IMR-90 (cell line): ENCODE data around the gene NF2. TPM values are rescaled to one million over a fixed set of nuclear protein-coding genes. Genes with fewer than 3 reads are reported as not detected.

Experiments used
- ATAC-seq: fragments of 200-7000 bp; cut with Tn5 transposase; 2 replicates; pipeline ENCODE4 v1.9.1; 2020; ENCODE audit warnings: low read depth, mild to moderate bottlenecking, moderate library complexity
- BruUV-seq: library from RNA; stranded (reverse); fragments of 400-500 nt; replicated peaks from 2 replicates; lab custom pipeline; 2021; lab: Mats Ljungman, UMichigan
- CTCF ChIA-PET: fragments of 300-600 bp; formaldehyde crosslinking; extraction: SDS; loops from one replicate; lab custom pipeline; 2021; ENCODE audit warnings: antibody characterized with exemption; lab: Yijun Ruan, JAX
- POLR2A ChIA-PET: fragments of 300-600 bp; sonication (Branson Sonifier 250); formaldehyde crosslinking; loops from one replicate; lab custom pipeline; 2022; ENCODE audit warnings: antibody characterized with exemption; ENCODE audit not compliant: unreplicated experiment; lab: Charles Lee
- DNase-seq: peaks from one replicate; pipeline ENCODE4 v3.0.0; 2013
- H2AFZ ChIP-seq: replicated peaks from 2 replicates; pipeline ENCODE3; 2013; ENCODE audit warnings: low read length, mild to moderate bottlenecking; ENCODE audit not compliant: poor library complexity
- H2AK5ac ChIP-seq: 2 replicates; pipeline ENCODE4 v1.6.1; 2013; ENCODE audit warnings: low read depth, low read length, inconsistent platforms
- H2AK9ac ChIP-seq: replicated peaks from 2 replicates; pipeline ENCODE3; 2013; ENCODE audit warnings: mild to moderate bottlenecking, low read depth, low read length, moderate library complexity; ENCODE audit not compliant: poor library complexity
- H2BK120ac ChIP-seq: 2 replicates; pipeline ENCODE4 v1.6.1; 2013; ENCODE audit warnings: low read depth, low read length, inconsistent platforms
- H2BK15ac ChIP-seq: 3 replicates; pipeline ENCODE4 v1.6.1; 2013; ENCODE audit warnings: low read depth, low read length, inconsistent platforms
- H2BK20ac ChIP-seq: 2 replicates; pipeline ENCODE4 v1.6.1; 2013; ENCODE audit warnings: low read depth, mild to moderate bottlenecking, inconsistent platforms, low read length, moderate library complexity
- H2BK5ac ChIP-seq: 2 replicates; pipeline ENCODE4 v1.6.1; 2013; ENCODE audit warnings: mild to moderate bottlenecking, low read depth, low read length, inconsistent platforms; ENCODE audit not compliant: poor library complexity, severe bottlenecking
- H3K14ac ChIP-seq: replicated peaks from 2 replicates; pipeline ENCODE4 v1.6.1; 2013; ENCODE audit warnings: low read depth, low read length, inconsistent platforms
- H3K18ac ChIP-seq: 2 replicates; pipeline ENCODE4 v1.6.1; 2013; ENCODE audit warnings: low read depth, low read length, control low read depth
- H3K23ac ChIP-seq: 2 replicates; pipeline ENCODE4 v1.6.1; 2013; ENCODE audit warnings: low read depth, low read length, inconsistent platforms
- H3K27ac ChIP-seq: 2 replicates; pipeline ENCODE4 v1.5.1; 2013; ENCODE audit warnings: mild to moderate bottlenecking, control low read depth, low read length; ENCODE audit not compliant: insufficient read depth
- H3K27me3 ChIP-seq: 2 replicates; pipeline ENCODE4 v1.6.1; 2013; ENCODE audit warnings: low read length; ENCODE audit not compliant: control insufficient read depth, insufficient read depth
- H3K36me3 ChIP-seq: 2 replicates; pipeline ENCODE4 v1.6.1; 2013; ENCODE audit warnings: low read length, mixed read lengths; ENCODE audit not compliant: control insufficient read depth, insufficient read depth
- H3K4ac ChIP-seq: 2 replicates; pipeline ENCODE4 v1.6.1; 2013; ENCODE audit warnings: low read depth, low read length, inconsistent platforms
- H3K4me1 ChIP-seq: 2 replicates; pipeline ENCODE4 v1.6.1; 2013; ENCODE audit warnings: low read length, mixed read lengths; ENCODE audit not compliant: control insufficient read depth, insufficient read depth
- H3K4me2 ChIP-seq: 2 replicates; pipeline ENCODE4 v1.6.1; 2013; ENCODE audit warnings: low read depth, mild to moderate bottlenecking, control low read depth, low read length, moderate library complexity
- H3K4me3 ChIP-seq: 2 replicates; pipeline ENCODE4 v1.5.1; 2013; ENCODE audit warnings: low read depth, mild to moderate bottlenecking, control low read depth, low read length, moderate library complexity; ENCODE audit not compliant: insufficient read depth
- H3K56ac ChIP-seq: 2 replicates; pipeline ENCODE4 v1.6.1; 2013; ENCODE audit warnings: low read length, inconsistent platforms; ENCODE audit not compliant: insufficient read depth; ENCODE audit errors: extremely low read depth
- H3K79me1 ChIP-seq, 2 experiments: 2 replicates each; pipeline ENCODE4 v1.6.1; 2013; ENCODE audit warnings: low read length in 2 of 2, inconsistent platforms in 1 of 2, low read depth in 1 of 2
- H3K9ac ChIP-seq: 2 replicates; pipeline ENCODE4 v1.6.1; 2013; ENCODE audit warnings: low read depth, low read length, control low read depth
- H3K9me1 ChIP-seq: 2 replicates; pipeline ENCODE4 v1.6.1; 2013; ENCODE audit warnings: low read length, inconsistent platforms; ENCODE audit not compliant: insufficient read depth
- H3K9me3 ChIP-seq: 2 replicates; pipeline ENCODE4 v1.6.1; 2013; ENCODE audit warnings: low read length; ENCODE audit not compliant: control insufficient read depth, insufficient read depth
- H4K20me1 ChIP-seq: 2 replicates; pipeline ENCODE4 v1.6.1; 2013; ENCODE audit warnings: low read length, inconsistent platforms; ENCODE audit not compliant: insufficient read depth
- H4K5ac ChIP-seq: 2 replicates; pipeline ENCODE4 v1.6.1; 2013; ENCODE audit warnings: mild to moderate bottlenecking, low read depth, low read length, control low read depth
- H4K8ac ChIP-seq, 2 experiments: 2 replicates each; pipeline ENCODE4 v1.6.1; 2013; ENCODE audit warnings: low read depth in 2 of 2, low read length in 2 of 2, control low read depth in 1 of 2, inconsistent platforms in 1 of 2
- H4K91ac ChIP-seq: 2 replicates; pipeline ENCODE4 v1.6.1; 2013; ENCODE audit warnings: low read depth, low read length, inconsistent platforms; ENCODE audit not compliant: insufficient read depth
- BHLHE40 ChIP-seq: fragments of 150-350 bp; IDR thresholded peaks from 2 replicates; pipeline ENCODE4 v1.6.1; 2016; ENCODE audit warnings: mild to moderate bottlenecking, low read depth, low read length
- FOS ChIP-seq: fragments of 150-350 bp; IDR thresholded peaks from 2 replicates; pipeline ENCODE4 v1.6.1; 2016; ENCODE audit warnings: low read depth, low read length
- RAD21 ChIP-seq: IDR thresholded peaks from 2 replicates; pipeline ENCODE4 v1.6.1; 2012; ENCODE audit warnings: low read length, improper control_type of control experiment
- RCOR1 ChIP-seq: IDR thresholded peaks from 2 replicates; pipeline ENCODE4 v1.6.1; 2012; ENCODE audit warnings: mild to moderate bottlenecking, low read length, improper control_type of control experiment; ENCODE audit not compliant: insufficient replicate concordance
- RFX5 ChIP-seq: IDR thresholded peaks from 2 replicates; pipeline ENCODE4 v1.8.0; 2012; ENCODE audit warnings: low read depth, mild to moderate bottlenecking, low read length, moderate library complexity
- SMC3 ChIP-seq: fragments of 150-350 bp; IDR thresholded peaks from 2 replicates; pipeline ENCODE4 v1.6.1; 2016; ENCODE audit warnings: low read depth, mild to moderate bottlenecking, antibody characterized with exemption, low read length, moderate library complexity
- WGBS, 2 experiments: methylation state at CpG; one replicate each; pipeline versions ENCODE4 v1.1.5 to v1.1.7; 2013; ENCODE audit warnings: missing lambda C conversion rate in 2 of 2; ENCODE audit not compliant: insufficient read length in 1 of 2; ENCODE audit errors: extremely low coverage in 2 of 2; 5-methylcytosine and 5-hydroxymethylcytosine counted together
- dilution Hi-C: fragments of 300-500 bp; cut with HindIII; formaldehyde crosslinking; loops from one replicate; pipeline ENCODE4 v1.14.3; 2018; ENCODE audit warnings: low sequenced_read_pairs; ENCODE audit not compliant: unreplicated experiment
- in situ Hi-C: fragments of 300-500 bp; cut with MboI; formaldehyde crosslinking; loops from 3 replicates; pipeline ENCODE4 v1.14.3; 2019; ENCODE audit warnings: low sequenced_read_pairs, inconsistent platforms, mixed read lengths
- intact Hi-C: fragments of 100-400 bp; cut with micrococcal nuclease; formaldehyde crosslinking; loops from 2 replicates; pipeline ENCODE4 v1.10.0; 2022
- polyA plus RNA-seq, 3 experiments: library from polyadenylated mRNA; depleted of rRNA; stranded (reverse); fragments of >200 nt; gene quantifications; 2 replicates each; pipeline ENCODE4 v1.2.3, GENCODE V29; 2012; ENCODE audit warnings: low replicate concordance in 1 of 3
- total RNA-seq: library from RNA; depleted of rRNA; stranded (reverse); fragments of >200 nt; gene quantifications from 2 replicates; pipeline ENCODE4 v1.2.3, GENCODE V29; 2012
- TF ChIP-seq, protein P1 (sequence below): fragments of 150-350 bp; IDR thresholded peaks from 2 replicates; pipeline ENCODE4 v1.6.1; 2016; ENCODE audit warnings: low read depth, mild to moderate bottlenecking, low read length, moderate library complexity, borderline replicate concordance
- TF ChIP-seq, protein P2 (sequence below): fragments of 150-350 bp; IDR thresholded peaks from 2 replicates; pipeline ENCODE4 v1.6.1; 2017; ENCODE audit warnings: mild to moderate bottlenecking, antibody characterized with exemption, low read length, low read depth
- TF ChIP-seq, protein P3 (sequence below): conservative IDR thresholded peaks from 2 replicates; pipeline ENCODE4 v1.5.1; 2012; ENCODE audit warnings: mild to moderate bottlenecking, low read depth, low read length, improper control_type of control experiment

NF2 gene
- total and polyA plus RNA-seq, 2 of the 4 experiments (the other 2 are of a cell fraction): 59.0 to 151 TPM

DNA sequence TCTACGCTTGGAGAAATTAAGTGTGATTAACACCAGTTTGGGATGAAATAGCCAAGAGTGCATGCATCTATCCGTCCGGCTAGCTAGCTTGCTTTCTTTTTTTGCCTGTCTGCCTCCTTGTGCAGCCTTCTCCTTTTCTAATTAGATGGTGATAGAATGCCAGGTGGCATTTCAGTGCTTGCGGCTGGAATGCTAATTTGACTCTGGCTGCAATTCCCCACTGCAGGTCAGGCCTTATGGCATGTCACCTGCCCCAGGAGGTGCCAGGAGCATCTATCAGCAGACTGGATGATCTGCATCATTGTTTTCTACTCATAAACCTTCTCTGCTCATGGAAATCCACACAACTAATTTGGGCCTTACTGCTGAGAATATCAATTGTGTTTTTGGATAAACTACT is 65.2 kb downstream of the NF2 start:
- H3K9me1 ChIP-seq: peaks cover 3% of the 10 kb centered on the region; the same call in 1 of the 2 replicates
- in situ Hi-C loops: no loop called here
- no peak overlapping the region for H3K4me3 ChIP-seq
- no peak overlapping the region for H3K14ac ChIP-seq
- H4K20me1 ChIP-seq: no peaks in the 10 kb centered on the region; the same call in 1 of the 2 replicates
- no peak overlapping the region for H3K56ac ChIP-seq
- TF ChIP-seq FOS (no peak), RFX5 (no peak), SMC3 (no peak), RCOR1 (no peak), BHLHE40 (no peak), RAD21 (no peak)
- TF ChIP-seq, protein P1, sequence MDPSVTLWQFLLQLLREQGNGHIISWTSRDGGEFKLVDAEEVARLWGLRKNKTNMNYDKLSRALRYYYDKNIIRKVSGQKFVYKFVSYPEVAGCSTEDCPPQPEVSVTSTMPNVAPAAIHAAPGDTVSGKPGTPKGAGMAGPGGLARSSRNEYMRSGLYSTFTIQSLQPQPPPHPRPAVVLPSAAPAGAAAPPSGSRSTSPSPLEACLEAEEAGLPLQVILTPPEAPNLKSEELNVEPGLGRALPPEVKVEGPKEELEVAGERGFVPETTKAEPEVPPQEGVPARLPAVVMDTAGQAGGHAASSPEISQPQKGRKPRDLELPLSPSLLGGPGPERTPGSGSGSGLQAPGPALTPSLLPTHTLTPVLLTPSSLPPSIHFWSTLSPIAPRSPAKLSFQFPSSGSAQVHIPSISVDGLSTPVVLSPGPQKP: no peak
- TF ChIP-seq, protein P2, sequence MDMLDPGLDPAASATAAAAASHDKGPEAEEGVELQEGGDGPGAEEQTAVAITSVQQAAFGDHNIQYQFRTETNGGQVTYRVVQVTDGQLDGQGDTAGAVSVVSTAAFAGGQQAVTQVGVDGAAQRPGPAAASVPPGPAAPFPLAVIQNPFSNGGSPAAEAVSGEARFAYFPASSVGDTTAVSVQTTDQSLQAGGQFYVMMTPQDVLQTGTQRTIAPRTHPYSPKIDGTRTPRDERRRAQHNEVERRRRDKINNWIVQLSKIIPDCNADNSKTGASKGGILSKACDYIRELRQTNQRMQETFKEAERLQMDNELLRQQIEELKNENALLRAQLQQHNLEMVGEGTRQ: no peak
- TF ChIP-seq, protein P3, sequence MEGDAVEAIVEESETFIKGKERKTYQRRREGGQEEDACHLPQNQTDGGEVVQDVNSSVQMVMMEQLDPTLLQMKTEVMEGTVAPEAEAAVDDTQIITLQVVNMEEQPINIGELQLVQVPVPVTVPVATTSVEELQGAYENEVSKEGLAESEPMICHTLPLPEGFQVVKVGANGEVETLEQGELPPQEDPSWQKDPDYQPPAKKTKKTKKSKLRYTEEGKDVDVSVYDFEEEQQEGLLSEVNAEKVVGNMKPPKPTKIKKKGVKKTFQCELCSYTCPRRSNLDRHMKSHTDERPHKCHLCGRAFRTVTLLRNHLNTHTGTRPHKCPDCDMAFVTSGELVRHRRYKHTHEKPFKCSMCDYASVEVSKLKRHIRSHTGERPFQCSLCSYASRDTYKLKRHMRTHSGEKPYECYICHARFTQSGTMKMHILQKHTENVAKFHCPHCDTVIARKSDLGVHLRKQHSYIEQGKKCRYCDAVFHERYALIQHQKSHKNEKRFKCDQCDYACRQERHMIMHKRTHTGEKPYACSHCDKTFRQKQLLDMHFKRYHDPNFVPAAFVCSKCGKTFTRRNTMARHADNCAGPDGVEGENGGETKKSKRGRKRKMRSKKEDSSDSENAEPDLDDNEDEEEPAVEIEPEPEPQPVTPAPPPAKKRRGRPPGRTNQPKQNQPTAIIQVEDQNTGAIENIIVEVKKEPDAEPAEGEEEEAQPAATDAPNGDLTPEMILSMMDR: no peak
- no peak overlapping the region for H2AK5ac ChIP-seq
- H3K4me1 ChIP-seq: peaks cover 2% of the 10 kb centered on the region; the same call in 1 of the 2 replicates
- no peak overlapping the region for H4K91ac ChIP-seq
- no peak overlapping the region for H2AFZ ChIP-seq
- peaks cover 12 to 15% of the 10 kb centered on the region in 2 experiments; a peak in 2 of 4 replicates for H3K79me1 ChIP-seq
- no peak overlapping the region for H4K5ac ChIP-seq
- no peak overlapping the region for H2BK15ac ChIP-seq
- H3K27me3 ChIP-seq: no peaks in the 10 kb centered on the region
- no peak overlapping the region for H4K8ac ChIP-seq
- H3K27ac ChIP-seq: no peak overlapping the region
- WGBS, 2 experiments: 90% methylated on average over 2 of the region's 4 CpGs; no CpG with 5 or more reads in 1 of the 2 experiments
- POLR2A ChIA-PET: no interaction called here
- no peak overlapping the region for H2BK20ac ChIP-seq
- H2BK5ac ChIP-seq: no peak overlapping the region
- H2AK9ac ChIP-seq: no peak overlapping the region
- CTCF ChIA-PET: no interaction called here
- H3K23ac ChIP-seq: no peak overlapping the region
- peaks cover 51% of the 10 kb centered on the region for H3K36me3 ChIP-seq
- H3K4ac ChIP-seq: no peak overlapping the region
- H2BK120ac ChIP-seq: no peak overlapping the region
- H3K9ac ChIP-seq: no peak overlapping the region
- DNase-seq (no peak), ATAC-seq (no peak)
- no peak overlapping the region for H3K4me2 ChIP-seq
- BruUV-seq: no TSS peak
- dilution Hi-C loops: no loop called here
- intact Hi-C loops: no loop called here
- no peak overlapping the region for H3K18ac ChIP-seq
- no peaks in the 10 kb centered on the region for H3K9me3 ChIP-seq
